Measurements from ENCODE around the gene ZNF280D.

GRCh38 chr15:56659197-56659596 lies 74.1 kb downstream of the ZNF280D start:
- TF ChIP-seq CTCF (IDR thresholded peaks at IDR 0.05) (no peak), POLR2AphosphoS5 (IDR thresholded peaks at IDR 0.05) (no peak), EP300 (IDR thresholded peaks at IDR 0.05) (no peak), POLR2A (IDR thresholded peaks at IDR 0.05; ENCODE audit: low read depth) (no peak)

All from esophagus muscularis mucosa (tissue), 4 donors.